Keratinocyte (primary cell): ENCODE results near the gene MAP3K20.

Source experiments
- CTCF ChIP-seq, 3 experiments: IDR thresholded peaks in 1 of 3; conservative IDR thresholded peaks in 1 of 3; optimal IDR thresholded peaks in 1 of 3; 2 replicates in 2 of 3; 3 replicates in 1 of 3; pipeline versions ENCODE3 to v1.5.1; 2011; ENCODE audit warnings: low read length in 3 of 3, mild to moderate bottlenecking in 3 of 3, moderate library complexity in 2 of 3, control low read depth in 1 of 3, inconsistent platforms in 1 of 3; ENCODE audit not compliant: insufficient read depth in 2 of 3; ENCODE audit errors: extremely low read depth in 1 of 3
- EZH2 ChIP-seq: IDR thresholded peaks from one replicate; pipeline ENCODE4 v1.6.1; 2012; ENCODE audit warnings: inconsistent platforms, mild to moderate bottlenecking, low read length, moderate library complexity

- TF ChIP-seq CTCF (optimal IDR thresholded peaks at IDR 0.05 in 1 of 3, IDR thresholded peaks at IDR 0.05 in 1 of 3, conservative IDR thresholded peaks at IDR 0.05 in 1 of 3; ENCODE audit: extremely low read depth in 1 of 3, insufficient read depth in 2 of 3, low read length in 3 of 3) (no peak), EZH2 (no peak)
Observed at GRCh38 chr2:173305303-173305702, 229.7 kb downstream of the MAP3K20 start.
